Thyroid gland (tissue), 4 donors: ENCODE results near the gene SIM1. TPM values are rescaled to one million over a fixed set of nuclear protein-coding genes. Genes with fewer than 3 reads are reported as not detected.

Experiments
- DNase-seq, 2 donors: peaks; one replicate each; pipeline ENCODE4 v3.0.0-alpha.2; 2019
- H3K27ac ChIP-seq, 3 donors: fragments of 200-600 bp; sonication (generic); 1 replicate in 2 of 3; 2 replicates in 1 of 3; pipeline ENCODE4 v1.5.1; 2016 to 2019; ENCODE audit warnings: mild to moderate bottlenecking in 1 of 3, moderate library complexity in 1 of 3
- H3K27me3 ChIP-seq: fragments of 200-600 bp; sonication (generic); one replicate; pipeline ENCODE4 v1.5.1; 2019
- H3K36me3 ChIP-seq, 2 donors: fragments of 200-600 bp; sonication (generic); one replicate each; pipeline ENCODE4 v1.5.1; 2016 to 2019
- H3K4me1 ChIP-seq, 2 donors: fragments of 200-600 bp; sonication (generic); one replicate each; pipeline ENCODE4 v1.5.1; 2017 to 2019
- H3K4me3 ChIP-seq, 3 donors: fragments of 200-600 bp; sonication (generic); replicated peaks in 1 of 3; 1 replicate in 2 of 3; 2 replicates in 1 of 3; pipeline ENCODE4 v1.5.1; 2016; ENCODE audit warnings: mild to moderate bottlenecking in 1 of 3
- H3K9me3 ChIP-seq: fragments of 200-600 bp; sonication (generic); one replicate; pipeline ENCODE4 v1.5.1; 2017
- CTCF ChIP-seq, 6 experiments: fragments of 200-600 bp in 3 of 6; fragments of 450-650 bp in 3 of 6; sonication (generic) in 3 of 6; IDR thresholded peaks; one replicate each; pipeline ENCODE4 v1.5.1; 2016 to 2019; ENCODE audit warnings: antibody characterized with exemption in 6 of 6, mild to moderate bottlenecking in 2 of 6, inconsistent platforms in 1 of 6, moderate library complexity in 1 of 6
- POLR2A ChIP-seq, 2 donors: fragments of 450-650 bp; IDR thresholded peaks; one replicate each; pipeline ENCODE4 v1.6.1; 2017; ENCODE audit warnings: antibody characterized with exemption in 2 of 2, mild to moderate bottlenecking in 2 of 2, moderate library complexity in 1 of 2
- WGBS, 2 donors: methylation state at CpG; one replicate each; pipeline ENCODE4 v1.1.5; 2017; 5-methylcytosine and 5-hydroxymethylcytosine counted together
- intact Hi-C: fragments of 100-400 bp; cut with DNase I; formaldehyde crosslinking; loops from one replicate; pipeline ENCODE4 v1.15.1; 2023
- total RNA-seq, 4 donors: library from RNA; depleted of rRNA; stranded (reverse); fragments of >200 nt; gene quantifications; one replicate each; pipeline ENCODE4 v1.2.3, GENCODE V29; 2016

Gene SIM1
- total RNA-seq, 4 donors from 2014 or later, result not detected

GRCh38 chr6:100393493-100393892 is 71.2 kb downstream of the SIM1 start:
- no peak overlapping the region for H3K4me3 ChIP-seq
- TF ChIP-seq POLR2A (IDR thresholded peaks at IDR 0.05), result no peak
- no peak for TF ChIP-seq CTCF (IDR thresholded peaks at IDR 0.05)
- no peak for DNase-seq
- H3K36me3 ChIP-seq, result no peaks in the 10 kb centered on the region
- H3K4me1 ChIP-seq, result no peaks in the 10 kb centered on the region
- H3K27me3 ChIP-seq, result no peaks in the 10 kb centered on the region
- H3K9me3 ChIP-seq, result no peaks in the 10 kb centered on the region
- no peak overlapping the region for H3K27ac ChIP-seq
- WGBS, 2 donors, result 94 to 98% methylated on average over 22 to 23 of the region's 23 CpGs
- intact Hi-C loops, result no loop called here

GRCh38 chr6:100392423-100392822 is 72.3 kb downstream of the SIM1 start:
- H3K4me1 ChIP-seq, result no peaks in the 10 kb centered on the region
- 90 to 92% methylated on average over 2 of the region's 2 CpGs for WGBS, 2 donors

GRCh38 chr6:100388868-100389519 is 75.7 kb downstream of the SIM1 start:
- WGBS, 2 donors, result 58 to 61% methylated on average over 3 of the region's 3 CpGs
- Histone ChIP-seq H3K4me3 (no peak overlapping the region), H3K36me3 (no peaks in the 10 kb centered on the region), H3K27me3 (no peaks in the 10 kb centered on the region), H3K9me3 (no peaks in the 10 kb centered on the region), H3K27ac (no peak overlapping the region), H3K4me1 (no peaks in the 10 kb centered on the region)
- no peak for DNase-seq
- no peak for TF ChIP-seq POLR2A (IDR thresholded peaks at IDR 0.05)
- no peak for TF ChIP-seq CTCF (IDR thresholded peaks at IDR 0.05)
- intact Hi-C loops, result no loop called here

More at GRCh38 chr6:100392423-100392822, 72.3 kb downstream of the SIM1 start:
- intact Hi-C loops, result no loop called here
- Histone ChIP-seq H3K27me3 (no peaks in the 10 kb centered on the region), H3K9me3 (no peaks in the 10 kb centered on the region), H3K27ac (no peak overlapping the region), H3K36me3 (no peaks in the 10 kb centered on the region), H3K4me3 (no peak overlapping the region)
- no peak for TF ChIP-seq POLR2A (IDR thresholded peaks at IDR 0.05)
- no peak for TF ChIP-seq CTCF (IDR thresholded peaks at IDR 0.05)
- DNase-seq, result no peak

- H3K27ac ChIP-seq, result no peak overlapping the region
- WGBS, 2 donors, result 73 to 74% methylated on average over 5 of the region's 5 CpGs
- no peaks in the 10 kb centered on the region for H3K9me3 ChIP-seq
- no peak for DNase-seq
- no peaks in the 10 kb centered on the region for H3K27me3 ChIP-seq
- TF ChIP-seq CTCF (IDR thresholded peaks at IDR 0.05) (no peak), POLR2A (IDR thresholded peaks at IDR 0.05) (no peak)
- no peak overlapping the region for H3K4me3 ChIP-seq
- intact Hi-C loops, result no loop called here
- H3K4me1 ChIP-seq, result no peaks in the 10 kb centered on the region
- no peaks in the 10 kb centered on the region for H3K36me3 ChIP-seq
Observed at GRCh38 chr6:100382767-100383195, 81.9 kb downstream of the SIM1 start.

- intact Hi-C loops, result no loop called here
Observed at GRCh38 chr6:100382031-100382430, 82.7 kb downstream of the SIM1 start.

More at GRCh38 chr6:100382031-100382430, 82.7 kb downstream of the SIM1 start:
- no peak for DNase-seq
- 83 to 88% methylated on average over 3 of the region's 3 CpGs for WGBS, 2 donors
- Histone ChIP-seq H3K4me1 (no peaks in the 10 kb centered on the region), H3K4me3 (no peak overlapping the region), H3K9me3 (no peaks in the 10 kb centered on the region), H3K36me3 (no peaks in the 10 kb centered on the region), H3K27ac (no peak overlapping the region), H3K27me3 (no peaks in the 10 kb centered on the region)
- no peak for TF ChIP-seq POLR2A (IDR thresholded peaks at IDR 0.05)
